Erythroblast (primary cell): ENCODE data around the gene MYLK.

Experiments used
- GATA1 ChIP-seq: IDR thresholded peaks from 2 replicates; pipeline ENCODE4 v1.6.1; 2011; ENCODE audit warnings: low read depth, mild to moderate bottlenecking, control low read depth, low read length, moderate library complexity
- POLR2A ChIP-seq: IDR thresholded peaks from 2 replicates; pipeline ENCODE4 v1.6.1; 2011; ENCODE audit warnings: mild to moderate bottlenecking, low read length

GRCh38 chr3:123774474-123774873 lies 109.7 kb downstream of the MYLK start:
- no peak for TF ChIP-seq POLR2A
- no peak for TF ChIP-seq GATA1
